ENCODE results near the gene CIRBP. TPM values are rescaled to one million over a fixed set of nuclear protein-coding genes. Genes with fewer than 3 reads are reported as not detected.

CIRBP gene
- total RNA-seq = 219 TPM
- long read RNA-seq, transcript CIRBP-246 (6 exons, 1,043 nt) = minor isoform, 10 of 107 reads
- long read RNA-seq, transcript CIRBP-201 (7 exons, 1,328 nt) = major isoform, 57 of 107 reads
- long read RNA-seq, partial matches to known transcripts = 10 of 107 reads
- long read RNA-seq, other reads (novel, unspliced or antisense) = 22 of 107 reads

DNA sequence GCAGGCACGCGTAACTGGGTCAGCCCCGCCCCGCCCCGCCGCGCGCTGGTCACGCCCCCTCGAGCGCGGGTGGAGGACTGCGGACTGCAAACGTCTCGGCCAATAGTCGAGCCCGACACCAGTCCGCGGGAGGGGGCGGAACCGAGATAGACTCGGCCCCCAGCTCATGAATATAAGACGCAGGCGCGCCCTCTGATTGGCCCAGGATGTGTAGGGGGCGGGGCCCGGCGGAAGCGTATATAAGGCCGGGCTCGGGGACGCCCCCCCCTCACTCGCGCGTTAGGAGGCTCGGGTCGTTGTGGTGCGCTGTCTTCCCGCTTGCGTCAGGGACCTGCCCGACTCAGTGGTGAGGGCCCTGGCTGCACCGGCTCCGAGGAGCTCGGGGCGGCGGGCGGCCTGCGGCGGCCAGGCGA, at the start of gene CIRBP:
CIRBP (plus strand) TSS at position 268 of the 413 bp plus-strand sequence. CDS start 1,602 bp downstream, outside the sequence.
- intact Hi-C loops (cut with DNase I) = no loop called here
- peak; percentile 100 for DNase-seq (ENCODE audit: missing footprints)
- ATAC-seq = peak; percentile 83

DNA sequence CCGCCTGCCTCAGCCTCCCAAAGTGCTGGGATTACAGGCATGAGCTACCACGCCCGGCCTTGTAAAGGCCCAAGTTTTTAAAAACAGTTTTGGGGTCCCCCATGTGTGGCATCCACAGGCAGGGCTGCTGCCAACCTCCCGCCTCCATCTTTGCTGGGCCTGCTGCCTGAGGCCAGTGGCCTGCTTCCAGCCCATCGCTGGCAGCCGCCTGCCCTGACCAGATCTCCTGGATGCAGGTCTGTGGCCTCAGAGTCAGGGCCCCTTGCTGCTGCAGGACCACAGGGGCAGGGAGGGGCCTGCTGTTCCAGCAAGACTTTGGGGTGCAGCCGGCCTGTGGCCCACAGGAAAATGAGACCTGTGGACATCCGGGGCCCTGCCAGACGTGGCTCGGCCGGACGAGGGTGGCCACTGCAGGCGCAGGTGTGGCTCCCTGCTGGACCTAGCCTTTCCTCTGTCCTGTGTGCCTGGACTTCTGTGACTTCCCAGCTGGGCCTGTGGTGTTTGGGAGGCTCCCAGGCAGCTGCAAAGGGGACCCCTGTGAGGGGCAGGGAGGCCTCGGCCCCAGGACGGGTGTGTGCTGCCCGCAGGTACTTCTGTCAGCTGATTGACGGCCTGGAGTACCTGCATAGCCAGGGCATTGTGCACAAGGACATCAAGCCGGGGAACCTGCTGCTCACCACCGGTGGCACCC, 49.2 kb upstream of the CIRBP start:
- ATAC-seq (no peak), DNase-seq (ENCODE audit: missing footprints) (no peak)
- intact Hi-C loops (cut with DNase I) = no loop called here

DNA sequence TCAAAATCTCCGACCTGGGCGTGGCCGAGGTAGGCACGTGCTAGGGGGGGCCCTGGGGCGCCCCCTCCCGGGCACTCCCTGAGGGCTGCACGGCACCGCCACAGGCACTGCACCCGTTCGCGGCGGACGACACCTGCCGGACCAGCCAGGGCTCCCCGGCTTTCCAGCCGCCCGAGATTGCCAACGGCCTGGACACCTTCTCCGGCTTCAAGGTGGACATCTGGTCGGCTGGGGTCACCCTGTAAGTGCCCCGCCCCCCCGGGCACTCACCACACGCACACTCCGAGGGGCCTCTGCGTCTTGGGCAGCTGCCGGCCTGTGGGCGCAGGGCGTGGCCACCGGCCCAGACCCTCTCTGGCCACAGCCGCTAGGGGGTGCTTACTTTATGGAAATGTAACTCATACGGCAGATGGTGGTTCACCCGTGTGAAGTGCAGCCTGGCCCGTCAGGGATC, 48.6 kb upstream of the CIRBP start:
- DNase-seq (ENCODE audit: missing footprints) (no peak), ATAC-seq (no peak)
- intact Hi-C loops (cut with DNase I) = no loop called here

DNA sequence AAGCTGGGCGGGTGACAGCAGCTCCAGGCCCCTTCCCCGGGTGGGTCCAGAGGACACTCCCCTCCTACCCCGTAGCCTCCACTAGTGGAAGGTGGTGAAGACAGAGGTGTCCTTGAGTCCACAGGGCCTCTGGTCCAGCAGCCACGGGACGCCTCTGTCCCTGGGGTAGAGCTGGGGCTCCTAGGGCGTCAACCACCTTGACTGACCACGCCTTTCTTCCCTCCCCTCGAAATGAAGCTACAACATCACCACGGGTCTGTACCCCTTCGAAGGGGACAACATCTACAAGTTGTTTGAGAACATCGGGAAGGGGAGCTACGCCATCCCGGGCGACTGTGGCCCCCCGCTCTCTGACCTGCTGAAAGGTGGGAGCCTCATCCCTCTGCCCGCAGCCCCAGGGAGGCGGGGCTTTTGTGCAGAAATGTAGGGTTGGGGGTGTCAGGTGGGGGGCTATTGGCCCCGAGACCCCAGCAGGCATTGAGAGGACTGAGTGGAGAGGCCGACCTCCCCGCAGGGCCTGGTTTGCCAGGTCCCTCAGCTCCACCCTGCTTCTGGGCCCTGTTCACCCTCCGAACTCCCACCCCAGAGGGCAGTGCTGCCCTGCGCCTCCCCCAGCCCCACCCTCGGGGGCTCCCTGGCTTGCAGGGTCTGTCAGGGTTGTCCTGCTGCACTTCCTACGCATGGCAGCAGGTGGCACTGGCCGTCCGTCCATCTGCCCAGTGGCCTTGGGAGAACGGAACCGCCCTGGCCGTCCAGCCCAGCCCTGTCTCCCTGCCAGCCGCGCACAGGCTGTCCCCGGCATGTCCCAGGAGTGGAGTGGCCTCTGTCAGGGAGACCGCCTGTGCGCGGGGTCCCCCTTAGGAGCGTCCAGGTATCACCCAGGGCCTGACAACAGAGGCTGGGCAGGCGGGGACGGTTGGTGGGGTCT, 47.9 kb upstream of the CIRBP start:
- peak; percentile 73 for ATAC-seq
- DNase-seq (ENCODE audit: missing footprints) = peak; percentile 84
- intact Hi-C loops (cut with DNase I) = loop anchor here (1.0 kb wide), 1 partner anchor 19 kb away; no protein-coding TSS in a partner anchor

DNA sequence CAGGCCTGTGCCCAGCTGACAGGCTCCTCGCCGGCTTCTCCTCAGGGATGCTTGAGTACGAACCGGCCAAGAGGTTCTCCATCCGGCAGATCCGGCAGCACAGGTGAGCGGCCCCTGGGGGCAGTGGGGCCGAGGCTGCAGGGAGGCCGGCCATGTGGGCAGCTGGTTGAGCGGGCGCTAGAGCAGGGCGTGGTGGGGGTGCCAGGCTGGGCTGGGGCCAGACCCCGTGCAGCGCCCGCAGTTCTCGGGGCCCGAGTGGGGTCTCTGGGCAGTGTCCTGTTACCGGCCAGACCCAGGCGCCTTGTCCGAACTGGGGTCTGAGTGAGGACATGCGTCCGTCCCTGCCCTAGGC, 47.3 kb upstream of the CIRBP start:
- intact Hi-C loops (cut with DNase I) = loop anchor here (1.0 kb wide), 1 partner anchor 18 kb away; no protein-coding TSS in a partner anchor
- DNase-seq (ENCODE audit: missing footprints) = no peak
- ATAC-seq = no peak

DNA sequence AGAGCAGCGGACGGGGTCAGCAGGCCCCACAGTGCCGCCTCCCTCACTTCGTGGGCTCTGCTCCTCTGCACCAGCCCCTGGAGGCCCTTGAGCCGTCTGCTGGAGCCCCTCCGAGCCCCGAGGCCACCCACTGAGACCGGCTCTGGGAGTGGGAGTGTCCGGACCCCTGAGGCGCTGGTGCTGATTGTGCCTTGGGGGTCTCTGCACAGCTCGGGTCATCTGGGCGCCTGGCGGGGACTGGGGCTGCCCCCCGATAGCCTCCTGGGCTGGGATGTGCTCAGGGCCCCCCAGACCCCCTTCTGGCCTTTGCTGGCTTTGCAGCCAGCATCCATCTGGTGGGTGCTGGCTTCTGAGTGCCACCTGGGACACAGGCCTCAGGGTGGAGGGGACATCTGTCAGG, 46.7 kb upstream of the CIRBP start:
- ATAC-seq (no peak), DNase-seq (ENCODE audit: missing footprints) (no peak)
- intact Hi-C loops (cut with DNase I) = no loop called here

DNA sequence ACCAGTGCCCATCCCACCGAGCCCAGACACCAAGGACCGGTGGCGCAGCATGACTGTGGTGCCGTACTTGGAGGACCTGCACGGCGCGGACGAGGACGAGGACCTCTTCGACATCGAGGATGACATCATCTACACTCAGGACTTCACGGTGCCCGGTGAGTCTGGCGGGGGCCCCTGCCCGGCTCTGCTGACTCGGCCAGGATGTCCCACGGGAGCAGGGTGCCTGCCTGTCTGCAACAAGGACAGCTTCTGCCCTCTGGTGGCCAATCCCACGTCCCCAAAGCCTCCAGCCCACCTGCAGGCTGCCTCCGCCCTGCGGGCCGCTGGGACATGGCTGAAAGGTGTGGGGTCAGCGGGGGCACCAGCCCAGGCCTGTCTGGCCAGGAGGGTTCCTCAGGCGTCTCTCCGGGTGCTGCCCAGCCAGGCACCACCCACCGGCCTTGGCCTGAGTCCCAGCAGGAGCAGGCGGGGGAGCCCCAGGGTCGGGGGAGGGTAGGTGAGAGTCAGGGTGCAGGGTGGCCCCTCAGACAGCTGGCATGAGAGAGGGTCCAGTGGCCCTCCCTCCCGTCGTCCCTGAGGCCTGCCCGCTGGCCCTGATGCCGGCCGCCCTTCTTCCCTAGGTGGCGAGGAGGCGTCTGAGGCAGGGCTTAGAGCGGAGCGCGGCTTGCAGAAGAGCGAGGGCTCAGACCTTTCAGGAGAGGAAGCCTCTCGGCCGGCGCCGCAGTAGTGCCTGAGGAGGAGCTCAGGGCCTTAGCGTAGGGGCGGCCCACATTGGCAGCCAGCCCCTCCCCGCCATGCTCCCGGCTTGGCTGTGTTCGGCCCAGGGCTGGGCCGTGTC, 45.9 kb upstream of the CIRBP start:
- intact Hi-C loops (cut with DNase I) = no loop called here
- ATAC-seq (no peak), DNase-seq (ENCODE audit: missing footprints) (no peak)

DNA sequence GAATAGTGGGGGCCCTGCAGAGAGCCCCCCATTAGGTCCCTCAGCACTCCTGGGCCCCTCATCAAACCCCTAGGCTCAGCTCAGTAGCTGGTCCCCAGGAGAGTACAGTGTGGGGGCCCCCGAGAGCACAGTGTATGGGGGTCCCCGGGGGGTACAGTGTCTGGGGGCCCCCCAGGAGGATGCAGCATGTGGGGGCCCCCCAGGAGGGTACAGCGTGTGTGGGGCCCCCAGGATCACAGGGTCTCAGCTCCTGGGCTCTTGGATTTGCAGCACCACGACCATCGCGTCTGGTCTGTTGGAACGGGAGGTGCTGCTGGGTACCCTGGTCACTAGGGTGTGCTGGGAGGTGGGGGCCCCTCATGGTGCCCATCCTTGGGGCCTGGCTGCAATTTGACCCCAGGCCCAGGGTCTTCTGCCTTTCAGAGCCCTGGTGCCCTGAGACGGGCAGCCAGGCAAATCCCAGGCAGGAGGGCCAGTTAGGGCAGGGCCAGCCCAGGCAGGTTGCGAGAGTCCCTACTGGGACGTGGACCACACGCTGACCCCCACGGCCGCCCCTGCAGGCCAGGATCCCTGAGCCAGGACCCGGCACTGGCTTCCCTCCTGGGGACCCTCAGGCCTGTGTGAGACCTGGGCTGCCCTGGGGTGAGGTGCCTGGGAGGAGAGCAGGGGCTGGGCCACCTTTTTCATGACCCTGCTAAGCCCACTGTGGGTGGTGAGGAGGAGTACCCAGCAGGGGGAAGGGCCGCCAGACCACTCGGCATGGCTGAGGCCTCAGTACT, 44.9 kb upstream of the CIRBP start:
- no peak for ATAC-seq
- intact Hi-C loops (cut with DNase I) = no loop called here
- no peak for DNase-seq (ENCODE audit: missing footprints)

DNA sequence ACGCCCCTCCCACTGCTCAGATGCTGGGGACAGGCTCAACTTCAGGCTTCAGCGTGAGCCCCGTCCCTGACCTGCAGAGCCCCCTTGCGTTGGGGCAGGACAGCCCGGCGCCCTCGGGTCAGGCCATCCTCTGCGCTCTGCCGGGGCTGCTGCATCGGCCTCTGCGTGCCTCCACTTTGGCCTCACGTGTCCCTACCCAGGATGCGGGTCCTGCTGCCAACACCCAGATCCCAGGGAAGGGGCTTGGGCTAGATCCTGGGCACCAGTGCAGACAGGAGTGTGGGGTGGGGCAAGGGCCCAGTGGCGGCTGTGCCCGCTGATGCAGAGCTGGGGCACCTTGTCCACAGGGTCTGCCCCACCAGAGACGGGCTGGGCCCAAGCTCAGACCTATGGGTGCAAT, 44.3 kb upstream of the CIRBP start:
- ATAC-seq = no peak
- DNase-seq (ENCODE audit: missing footprints) = no peak
- intact Hi-C loops (cut with DNase I) = no loop called here

DNA sequence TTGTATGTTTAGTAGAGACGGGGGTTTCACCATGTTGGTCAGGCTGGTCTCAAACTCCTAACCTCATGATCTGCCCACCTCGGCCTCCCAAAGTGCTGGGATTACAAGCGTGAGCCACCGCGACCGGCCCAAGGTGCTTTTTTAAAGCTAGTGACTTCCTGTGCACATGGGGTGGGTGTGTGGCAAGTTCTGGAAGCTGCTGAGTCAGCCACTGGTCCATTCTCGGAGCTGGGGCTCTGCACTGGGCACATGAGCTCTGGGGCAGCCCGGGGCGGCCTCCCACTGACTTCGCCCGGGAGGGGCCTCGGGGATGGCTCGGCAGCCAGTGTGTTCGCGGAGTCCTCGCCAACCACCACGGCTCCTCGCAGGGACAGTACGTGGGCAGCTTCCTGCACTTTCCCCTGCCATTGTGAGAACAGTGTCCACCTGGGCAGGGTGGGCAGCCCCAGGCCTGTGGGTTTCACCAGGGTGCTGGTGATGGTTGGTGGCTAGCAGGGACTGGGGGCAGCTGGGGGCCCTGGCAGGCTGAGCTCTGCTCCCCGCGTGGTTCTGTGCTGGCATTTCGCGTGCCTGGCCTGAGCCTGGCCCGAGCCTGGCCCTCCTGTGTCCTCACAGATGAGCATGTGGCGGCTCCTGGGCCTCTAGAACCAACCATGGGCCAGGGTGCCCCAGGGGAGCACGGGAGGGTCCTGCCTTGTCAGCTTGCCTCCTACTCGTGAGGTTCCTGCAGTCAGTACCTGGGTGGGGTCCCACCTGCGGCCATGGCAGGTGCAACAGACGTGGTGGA, 43.5 kb upstream of the CIRBP start:
- ATAC-seq (no peak), DNase-seq (ENCODE audit: missing footprints) (no peak)
- intact Hi-C loops (cut with DNase I) = no loop called here

DNA sequence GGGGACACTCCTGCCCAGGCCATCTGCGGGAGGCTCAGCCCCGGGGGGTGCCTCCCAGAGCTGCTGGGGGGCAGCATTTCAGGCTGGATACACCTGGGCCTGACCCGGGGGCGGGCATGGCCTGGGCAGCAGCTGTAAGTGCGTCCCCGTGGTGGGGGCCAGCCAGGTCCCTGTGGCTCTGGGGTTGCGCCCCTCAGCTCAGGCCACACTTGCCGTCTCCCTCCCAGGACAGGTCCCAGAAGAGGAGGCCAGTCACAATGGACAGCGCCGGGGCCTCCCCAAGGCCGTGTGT, 43.0 kb upstream of the CIRBP start:
- intact Hi-C loops (cut with DNase I) = no loop called here
- ATAC-seq (no peak), DNase-seq (ENCODE audit: missing footprints) (no peak)

DNA sequence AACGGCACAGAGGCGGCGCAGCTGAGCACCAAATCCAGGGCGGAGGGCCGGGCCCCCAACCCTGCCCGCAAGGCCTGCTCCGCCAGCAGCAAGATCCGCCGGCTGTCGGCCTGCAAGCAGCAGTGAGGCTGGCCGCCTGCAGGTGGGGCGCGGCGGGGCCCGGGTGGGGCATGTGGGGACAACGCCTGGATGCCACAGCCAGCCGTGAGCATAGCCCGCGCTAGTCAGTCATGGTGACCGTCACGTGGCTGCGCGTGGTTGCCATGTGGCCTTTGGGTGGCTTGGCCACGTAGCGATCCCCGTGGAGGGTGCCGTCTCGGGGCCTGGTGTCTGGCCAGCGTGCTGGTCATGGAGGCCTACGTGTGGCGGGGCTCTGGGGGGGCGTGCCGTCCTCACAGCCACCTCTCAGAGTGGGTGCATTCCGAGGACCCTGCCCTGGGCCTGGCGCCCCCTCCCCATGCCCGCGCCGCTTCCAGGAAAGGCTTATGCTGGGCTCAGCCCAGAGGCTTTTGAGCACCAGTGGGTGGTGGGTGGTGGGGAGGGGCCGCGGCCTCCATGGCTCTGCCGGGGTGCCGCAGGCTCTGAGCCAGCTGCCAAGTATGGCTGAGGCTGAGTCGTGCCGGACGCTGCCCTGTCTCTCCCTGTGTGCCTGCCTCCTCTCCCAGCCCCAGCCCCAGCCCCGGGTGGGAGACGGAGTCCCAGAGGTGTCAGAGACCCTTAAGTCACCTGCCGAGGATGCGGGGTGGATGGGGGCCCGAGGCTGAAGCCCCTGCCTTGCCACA, 42.4 kb upstream of the CIRBP start:
- intact Hi-C loops (cut with DNase I) = no loop called here
- ATAC-seq (no peak), DNase-seq (ENCODE audit: missing footprints) (no peak)

DNA sequence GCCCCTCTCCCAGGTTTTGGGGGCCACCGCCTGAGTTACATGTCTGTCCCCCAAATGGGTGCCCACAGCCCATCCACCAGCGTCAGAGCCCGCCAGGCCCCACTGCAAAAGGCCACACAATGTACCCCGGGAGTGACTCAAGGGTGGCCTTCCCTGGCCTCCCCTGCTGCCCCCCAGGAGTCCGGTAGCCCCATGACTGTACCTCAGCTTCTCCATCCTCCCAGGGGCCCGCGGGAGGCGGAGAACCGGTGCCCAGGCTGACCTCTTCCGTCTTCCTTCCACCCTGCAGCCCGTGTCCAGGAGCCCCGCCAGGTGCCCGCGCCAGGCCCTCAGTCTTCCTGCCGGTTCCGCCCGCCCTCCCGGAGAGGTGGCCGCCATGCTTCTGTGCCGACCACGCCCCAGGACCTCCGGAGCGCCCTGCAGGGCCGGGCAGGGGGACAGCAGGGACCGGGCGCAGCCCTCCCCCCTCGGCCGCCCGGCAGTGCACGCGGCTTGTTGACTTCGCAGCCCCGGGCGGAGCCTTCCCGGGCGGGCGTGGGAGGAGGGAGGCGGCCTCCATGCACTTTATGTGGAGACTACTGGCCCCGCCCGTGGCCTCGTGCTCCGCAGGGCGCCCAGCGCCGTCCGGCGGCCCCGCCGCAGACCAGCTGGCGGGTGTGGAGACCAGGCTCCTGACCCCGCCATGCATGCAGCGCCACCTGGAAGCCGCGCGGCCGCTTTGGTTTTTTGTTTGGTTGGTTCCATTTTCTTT, 41.7 kb upstream of the CIRBP start:
- intact Hi-C loops (cut with DNase I) = no loop called here
- DNase-seq (ENCODE audit: missing footprints) (no peak), ATAC-seq (no peak)

DNA sequence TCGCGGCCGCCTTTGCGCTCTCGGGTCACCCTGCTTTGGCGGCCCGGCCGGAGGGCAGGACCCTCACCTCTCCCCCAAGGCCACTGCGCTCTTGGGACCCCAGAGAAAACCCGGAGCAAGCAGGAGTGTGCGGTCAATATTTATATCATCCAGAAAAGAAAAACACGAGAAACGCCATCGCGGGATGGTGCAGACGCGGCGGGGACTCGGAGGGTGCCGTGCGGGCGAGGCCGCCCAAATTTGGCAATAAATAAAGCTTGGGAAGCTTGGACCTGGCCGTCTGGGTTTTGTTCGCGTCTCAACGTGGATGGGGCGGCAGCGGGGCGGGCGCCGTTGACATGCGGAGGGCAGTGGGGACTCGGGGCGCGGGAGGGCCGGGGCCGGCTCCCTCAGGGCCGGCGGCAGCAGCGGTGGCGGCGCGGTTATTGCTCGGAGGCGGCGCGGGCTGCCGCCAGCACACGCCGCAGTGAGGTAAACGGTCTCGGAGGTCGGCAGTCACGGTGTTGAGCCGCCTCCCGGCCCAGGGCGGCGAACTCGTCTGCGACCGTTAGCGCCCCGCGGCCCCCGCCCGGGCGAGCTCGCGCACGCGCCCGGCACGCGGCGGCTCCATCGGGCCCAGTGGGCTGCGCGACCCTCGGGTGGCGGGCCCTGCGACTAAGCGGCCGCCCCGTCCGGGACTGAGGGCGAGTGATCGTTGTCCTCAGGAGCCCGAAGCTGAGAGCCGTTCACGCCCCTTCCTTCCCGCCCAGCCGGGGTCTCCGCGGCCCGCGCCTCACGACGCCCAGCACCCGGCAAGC, 40.8 kb upstream of the CIRBP start:
- intact Hi-C loops (cut with DNase I) = no loop called here
- ATAC-seq = no peak
- DNase-seq (ENCODE audit: missing footprints) = no peak
